Cortex of kidney (tissue), 1 donor: ENCODE measurements around the gene FLVCR2.
A peak's percentile ranks its signal among the peaks of the same experiment; 100 is the strongest.

Experiments
- DNase-seq: peaks from one replicate; lab custom pipeline; 2025; lab: John Stamatoyannopoulos, UW

FLVCR2 gene

DNA sequence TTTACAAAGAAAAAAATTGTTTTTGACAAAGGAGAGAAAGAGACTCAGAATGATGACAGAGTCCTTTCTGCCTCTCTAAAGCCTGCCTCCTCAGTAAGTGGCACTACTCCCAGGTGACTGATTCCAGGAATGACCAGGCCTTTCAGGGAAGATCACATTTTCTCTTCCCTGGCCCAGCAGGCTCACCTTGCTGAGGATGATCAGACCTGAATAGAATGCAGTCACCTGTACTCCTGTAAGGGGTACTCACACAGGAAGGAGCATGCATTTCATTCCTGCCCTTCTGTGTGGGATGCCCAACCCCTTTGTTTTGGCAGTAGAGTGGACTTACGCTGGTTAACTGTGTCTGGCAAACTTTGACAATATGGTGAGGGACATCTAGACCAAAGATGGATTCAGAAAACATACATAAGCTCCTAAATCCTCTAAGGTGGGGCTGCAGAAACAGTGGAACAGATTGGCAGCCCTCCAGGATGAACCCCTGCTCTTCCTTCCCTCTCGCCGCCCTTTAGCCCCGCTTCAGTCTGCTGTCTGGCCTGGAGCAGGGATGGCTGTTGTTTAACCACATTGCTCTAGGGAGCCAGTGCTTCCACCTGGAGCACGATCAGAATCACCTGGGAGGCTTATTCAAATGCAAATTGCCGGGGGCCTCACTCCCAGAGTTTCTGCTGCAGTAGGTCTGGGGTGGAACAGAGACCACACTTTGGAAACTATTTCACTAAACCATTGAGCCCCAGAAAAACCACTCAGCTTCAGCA is 52.5 kb downstream of the FLVCR2 start:
- no peak for DNase-seq

DNA sequence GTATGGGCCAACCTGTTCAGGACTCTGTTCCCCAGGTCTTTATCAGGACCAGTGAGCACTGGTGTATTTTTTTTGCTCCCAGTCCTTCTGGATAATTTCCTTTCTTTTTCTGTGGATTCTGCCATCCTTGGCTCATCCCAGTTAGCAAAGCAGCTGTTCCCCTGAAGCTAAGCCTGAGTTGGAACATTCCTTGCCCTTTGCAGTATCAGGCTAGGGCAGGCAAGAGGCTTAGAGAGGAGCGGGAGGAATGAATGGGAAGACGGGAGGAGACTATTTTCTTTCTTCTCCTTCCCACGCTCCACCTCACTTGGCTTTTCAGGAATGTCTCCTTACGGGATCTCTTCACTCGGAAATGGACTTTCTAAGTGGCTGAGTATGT is 53.0 kb downstream of the FLVCR2 start:
- DNase-seq, result no peak

DNA sequence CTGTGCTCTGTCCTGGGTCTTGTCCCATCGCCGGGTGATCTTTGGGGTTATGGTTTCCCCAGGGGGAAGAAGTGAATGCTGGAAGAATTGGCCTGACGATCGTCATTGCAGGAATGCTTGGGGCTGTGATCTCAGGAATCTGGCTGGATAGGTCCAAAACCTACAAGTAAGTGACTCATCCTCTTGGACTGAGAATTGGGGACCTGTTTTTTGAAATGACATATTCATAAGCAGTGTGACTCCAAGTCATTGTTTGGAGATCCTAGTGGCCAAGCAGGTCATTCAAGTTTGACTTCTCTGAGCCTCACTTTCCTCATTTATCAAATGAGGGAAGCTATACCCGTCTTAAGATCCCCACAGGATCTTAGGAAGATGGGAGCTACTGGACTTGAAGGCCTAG is 56.4 kb downstream of the FLVCR2 start:
- DNase-seq, result no peak

DNA sequence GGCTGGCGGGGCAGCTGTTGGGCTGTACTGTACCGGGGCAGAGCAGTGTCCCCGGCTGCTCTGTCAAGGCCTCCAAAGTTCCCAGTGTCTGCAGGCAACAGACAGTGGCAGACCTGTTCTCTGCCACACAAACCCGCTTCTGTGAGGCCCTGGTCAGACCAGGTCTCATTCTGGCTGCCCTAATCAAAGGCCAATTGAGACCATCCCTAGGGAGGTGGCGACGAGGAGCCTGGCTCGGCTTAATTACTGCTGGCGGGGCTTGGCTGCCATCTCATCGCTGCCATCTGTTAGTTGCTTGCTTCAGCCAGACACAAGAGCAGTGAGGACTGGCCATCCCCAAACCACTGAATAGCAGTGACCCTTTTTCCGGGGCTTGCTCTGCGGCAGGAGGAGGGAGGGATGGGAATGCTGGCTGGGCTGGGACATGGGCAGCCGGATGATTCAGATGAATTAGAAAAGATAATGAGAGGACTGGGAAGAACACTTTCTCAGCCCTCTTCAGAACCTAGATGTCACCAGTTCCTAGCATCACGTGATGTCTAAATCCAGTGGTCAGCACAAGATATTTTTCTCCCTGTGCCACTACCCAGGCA is 57.8 kb downstream of the FLVCR2 start:
- DNase-seq, result no peak

DNA sequence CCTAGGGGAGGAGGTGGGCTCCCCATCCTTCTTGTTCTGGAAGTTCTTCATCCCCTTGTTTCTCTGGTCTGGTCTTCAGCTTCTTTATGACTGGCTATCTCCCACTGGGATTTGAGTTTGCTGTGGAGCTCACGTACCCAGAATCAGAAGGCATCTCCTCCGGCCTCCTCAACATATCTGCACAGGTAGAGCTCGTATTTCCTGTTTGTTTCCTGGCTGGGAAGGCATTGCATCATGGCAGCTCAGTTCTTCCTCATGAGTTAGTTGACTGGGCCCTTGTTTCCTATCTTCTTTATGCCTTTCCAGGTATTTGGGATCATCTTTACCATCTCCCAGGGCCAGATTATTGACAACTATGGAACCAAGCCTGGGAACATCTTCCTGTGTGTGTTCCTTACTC is 62.5 kb downstream of the FLVCR2 start:
- DNase-seq, result no peak

DNA sequence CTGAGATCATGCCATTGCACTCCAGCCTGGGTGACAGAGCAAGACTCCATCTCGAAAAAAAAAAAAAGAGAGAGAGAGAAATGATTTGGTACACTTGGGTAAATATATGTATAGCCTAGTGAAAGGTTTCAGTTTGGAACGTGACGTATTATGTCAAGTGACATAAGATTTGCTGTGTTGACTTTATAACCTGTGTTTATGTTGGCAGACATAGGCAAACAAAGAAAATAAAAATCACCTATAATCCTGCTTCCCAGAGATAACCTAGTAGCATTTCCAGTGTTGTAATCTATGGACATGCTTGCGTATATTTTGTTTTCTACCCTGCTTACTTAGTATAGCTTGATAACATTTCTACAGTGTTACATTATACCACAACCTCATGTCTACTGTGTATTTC is 65.6 kb downstream of the FLVCR2 start:
- DNase-seq, result no peak

DNA sequence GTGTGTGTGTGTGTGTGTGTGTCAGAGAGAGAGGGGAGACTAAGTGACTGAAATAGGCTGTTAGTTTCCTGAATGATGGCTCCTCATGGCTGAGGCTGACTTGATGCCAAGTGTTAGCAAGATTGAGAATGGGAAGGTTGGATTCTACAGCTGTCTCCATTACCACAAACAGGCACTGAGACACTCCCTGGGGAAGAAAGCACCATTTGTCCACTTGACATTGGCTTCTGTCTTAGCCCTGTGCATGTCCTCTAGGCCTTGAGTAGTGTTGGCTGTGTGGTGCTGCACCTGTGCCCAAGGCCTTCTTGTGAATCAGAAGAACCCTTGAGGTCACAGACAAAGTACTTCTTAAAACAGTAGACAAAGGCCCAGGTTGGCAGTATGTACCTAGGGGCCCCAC is 66.6 kb downstream of the FLVCR2 start:
- DNase-seq, result no peak

DNA sequence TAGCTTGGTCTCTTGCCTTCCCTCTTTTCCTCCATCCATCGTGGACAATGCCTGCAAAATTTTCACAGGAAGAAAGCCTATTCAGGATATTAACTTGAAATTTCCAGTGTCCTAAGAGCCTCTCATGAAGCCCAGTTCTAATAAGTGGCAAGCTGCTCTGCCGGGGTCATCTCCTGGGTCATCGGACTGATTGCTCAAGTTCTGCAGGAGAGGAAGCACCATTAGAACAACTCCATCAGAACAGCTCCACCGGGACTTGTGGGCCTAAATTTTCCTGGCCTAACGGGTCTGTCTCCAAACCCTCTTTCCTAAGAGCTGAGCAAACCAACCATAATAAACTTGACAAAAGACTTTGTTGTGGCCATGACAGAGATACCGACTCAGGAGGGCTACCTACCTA is 68.3 kb downstream of the FLVCR2 start:
- DNase-seq, result no peak

DNA sequence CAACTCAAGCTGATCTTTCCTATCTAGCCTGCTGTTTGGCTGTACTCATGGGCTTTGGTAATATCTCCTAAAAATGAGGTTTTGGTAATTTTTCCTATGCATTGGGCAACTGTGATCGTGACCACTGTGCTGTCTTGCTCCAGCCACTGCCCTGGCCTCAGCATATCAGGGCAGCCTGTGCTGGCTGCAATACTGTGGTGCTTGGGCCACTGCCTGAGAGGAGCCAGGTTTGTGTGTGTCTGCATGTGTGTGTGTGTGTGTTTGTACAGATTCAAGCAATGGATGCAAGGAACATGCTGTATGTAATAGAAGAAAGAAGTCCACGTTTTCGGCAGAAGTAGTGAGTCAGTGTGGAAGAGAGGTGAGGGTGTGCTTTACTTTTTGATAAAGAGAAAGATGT is 69.2 kb downstream of the FLVCR2 start:
- DNase-seq, result no peak

DNA sequence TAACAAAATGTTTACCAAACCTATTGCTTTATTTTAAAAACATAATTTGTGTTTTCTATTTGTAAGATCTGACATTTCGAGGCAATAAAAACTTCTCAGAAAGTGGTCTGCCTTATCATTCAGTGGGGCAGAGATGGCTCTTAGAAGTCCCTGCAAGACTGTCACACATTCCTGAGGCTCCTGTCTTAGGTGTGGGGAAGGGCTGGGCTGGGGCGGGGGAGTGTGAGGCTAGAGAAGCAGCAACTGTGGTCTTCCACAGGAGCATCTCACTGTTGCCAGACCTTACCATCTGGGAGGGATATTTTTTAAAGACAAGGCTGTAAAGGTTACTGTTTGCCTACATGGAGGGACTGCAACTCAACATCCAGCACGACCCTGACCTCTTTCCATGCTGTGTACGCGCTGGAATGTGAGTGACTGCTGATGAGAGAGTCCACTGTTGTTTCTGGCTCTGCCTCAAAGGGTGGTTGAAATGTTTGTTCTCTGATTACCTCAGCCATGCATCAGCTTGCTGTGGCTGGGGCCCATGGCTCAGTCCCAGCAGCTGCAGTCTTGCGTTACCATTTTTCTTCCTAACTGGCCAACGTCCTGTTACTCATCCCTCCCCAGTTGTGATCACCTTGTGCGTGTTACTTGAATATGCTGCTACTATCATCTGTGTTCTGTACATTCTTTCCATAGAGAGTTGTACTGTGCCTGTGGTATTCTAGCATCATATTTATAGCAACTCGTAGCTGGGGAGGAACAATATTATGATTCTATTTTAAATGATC is 69.8 kb downstream of the FLVCR2 start:
- DNase-seq, result no peak

DNA sequence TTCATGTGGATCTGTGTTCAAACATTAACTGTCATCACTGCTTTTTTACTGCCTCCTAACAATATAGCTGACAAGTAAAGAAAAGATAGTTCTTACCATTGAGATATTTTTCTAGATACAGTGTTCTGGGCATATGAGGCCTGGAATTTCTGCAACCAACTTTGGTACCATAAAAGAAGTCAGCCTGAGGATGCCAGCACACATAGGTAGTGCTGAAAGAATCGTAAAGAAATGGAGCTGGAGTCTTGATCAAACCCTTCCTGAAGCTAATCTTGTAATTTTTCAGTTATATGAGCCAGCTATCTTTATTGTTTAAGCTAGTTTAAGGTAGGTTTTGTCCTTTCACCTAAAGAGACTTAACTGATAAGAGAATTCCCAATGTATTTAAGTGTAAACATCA is 70.9 kb downstream of the FLVCR2 start:
- no peak for DNase-seq

DNA sequence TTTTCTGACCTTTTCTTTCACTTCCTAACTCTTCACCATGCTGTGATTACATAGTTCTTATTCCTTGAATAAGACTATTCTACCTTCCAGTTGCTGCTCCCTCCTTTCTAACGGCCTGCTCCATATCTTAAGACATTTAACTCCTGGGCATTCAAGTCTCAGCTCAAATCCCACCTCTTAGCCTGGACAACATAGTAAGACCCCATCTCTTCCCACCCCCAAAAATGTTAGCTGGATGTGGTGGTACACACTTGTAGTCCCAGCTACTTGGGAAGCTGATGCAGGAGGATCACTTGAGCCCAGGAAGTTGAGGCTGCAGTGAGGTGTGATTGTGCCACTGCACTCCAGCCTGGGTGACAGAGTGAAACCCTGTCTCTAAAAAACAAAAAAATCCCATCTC is 71.4 kb downstream of the FLVCR2 start:
- DNase-seq, result no peak

DNA sequence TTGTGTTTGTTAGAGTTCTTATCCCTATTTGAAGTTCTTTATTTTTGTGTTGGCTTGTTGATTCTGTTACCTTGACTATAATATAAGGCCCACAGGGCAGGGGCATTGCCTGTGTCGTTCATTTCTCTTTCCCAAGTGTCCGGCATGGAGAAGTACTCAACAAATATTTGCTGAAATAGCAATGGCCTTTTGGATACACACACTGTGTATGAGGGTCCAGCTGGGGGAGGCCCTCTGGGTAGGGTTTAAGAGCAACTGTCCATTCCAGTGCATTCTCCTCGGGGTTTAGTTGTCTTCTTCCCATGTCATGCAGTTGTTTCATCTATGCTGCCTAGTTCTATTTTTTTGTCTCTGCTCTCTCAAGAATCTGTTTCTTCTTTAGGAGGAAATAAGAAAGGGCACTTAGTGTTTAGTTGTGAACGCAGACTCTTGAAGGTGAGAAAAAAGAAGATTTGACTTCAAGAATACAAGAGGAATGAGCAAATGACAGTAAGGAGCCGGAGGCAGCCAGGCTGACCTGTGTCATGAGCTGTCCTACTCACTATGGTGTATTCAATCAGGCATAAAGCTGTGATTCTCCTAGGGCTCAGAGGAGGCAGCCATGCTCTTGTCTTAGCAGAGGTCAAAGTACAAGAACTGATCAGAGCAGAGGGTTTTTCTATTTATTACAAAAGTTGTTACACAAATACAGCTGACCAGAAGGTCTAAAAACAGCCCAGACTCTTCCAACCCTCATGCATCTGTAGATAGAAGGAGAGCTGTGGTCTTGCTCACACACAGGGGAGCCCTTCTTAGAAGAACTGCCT is 72.0 kb downstream of the FLVCR2 start:
- DNase-seq, result no peak

DNA sequence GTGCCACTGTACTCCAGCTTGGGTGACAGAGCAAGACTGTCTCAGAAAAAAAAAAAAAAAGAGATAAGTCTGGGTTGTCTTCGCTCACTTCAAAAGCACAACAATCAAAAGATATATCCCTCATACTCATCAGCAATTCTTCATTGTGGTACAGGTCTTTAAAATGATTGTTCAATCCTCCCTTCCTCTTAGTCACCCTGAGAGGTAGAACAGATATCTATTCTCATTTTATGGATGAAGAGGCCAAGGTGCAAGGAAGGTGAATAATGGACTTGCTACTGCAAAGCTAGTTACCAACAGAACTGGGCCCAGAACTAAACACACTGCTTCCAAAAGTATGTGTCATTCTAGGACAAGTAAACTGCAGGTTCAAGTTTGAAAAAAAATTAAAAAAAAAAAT is 75.1 kb downstream of the FLVCR2 start:
- no peak for DNase-seq

DNA sequence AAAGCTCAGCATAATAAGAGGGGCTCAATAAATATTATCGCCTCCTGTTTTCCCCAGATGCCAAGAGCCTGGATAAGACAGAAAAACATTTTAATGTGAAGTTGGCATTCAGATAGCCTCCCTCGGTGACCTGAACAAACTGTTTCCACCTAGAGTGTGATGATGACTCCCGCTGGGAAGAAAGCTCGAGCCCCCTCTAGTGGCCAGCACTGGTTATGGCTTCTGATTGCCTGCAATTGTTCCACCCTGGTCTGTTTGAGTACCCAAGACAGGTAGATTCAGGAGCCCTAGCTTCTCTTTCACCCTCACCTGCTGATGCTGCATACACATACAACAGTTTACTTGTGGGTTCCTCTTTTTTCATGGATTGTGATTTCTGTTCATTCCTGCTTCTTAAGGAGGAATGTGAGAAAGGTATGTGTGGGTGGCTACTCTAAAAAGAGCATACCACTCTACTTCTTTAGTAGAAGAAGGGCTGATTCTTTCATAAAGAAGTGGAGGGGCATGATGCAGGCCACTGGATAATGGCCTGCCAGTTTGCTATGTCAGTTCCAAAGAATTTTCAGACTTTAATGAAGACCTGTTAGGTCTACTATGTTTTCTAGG is 75.8 kb downstream of the FLVCR2 start:
- DNase-seq, result no peak

DNA sequence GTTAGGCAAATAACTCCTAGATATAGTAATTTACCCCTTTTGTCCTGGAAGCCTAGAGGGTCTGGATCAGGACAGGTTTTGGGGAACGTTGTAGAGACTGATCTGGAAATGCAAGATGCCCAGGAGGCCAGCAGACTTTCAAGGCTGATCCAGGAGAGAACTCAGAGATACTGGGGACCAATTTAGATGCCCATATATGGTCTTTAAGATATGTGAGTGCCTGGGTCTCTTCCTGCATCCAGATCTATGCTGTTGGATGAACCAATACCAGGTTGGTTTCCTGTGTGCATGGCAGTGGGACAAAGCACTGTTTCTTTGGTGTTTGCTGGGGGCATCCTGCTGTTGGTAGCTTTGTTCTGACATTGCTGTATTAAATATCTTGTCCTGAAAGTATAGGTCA is 76.8 kb downstream of the FLVCR2 start:
- DNase-seq, result no peak

DNA sequence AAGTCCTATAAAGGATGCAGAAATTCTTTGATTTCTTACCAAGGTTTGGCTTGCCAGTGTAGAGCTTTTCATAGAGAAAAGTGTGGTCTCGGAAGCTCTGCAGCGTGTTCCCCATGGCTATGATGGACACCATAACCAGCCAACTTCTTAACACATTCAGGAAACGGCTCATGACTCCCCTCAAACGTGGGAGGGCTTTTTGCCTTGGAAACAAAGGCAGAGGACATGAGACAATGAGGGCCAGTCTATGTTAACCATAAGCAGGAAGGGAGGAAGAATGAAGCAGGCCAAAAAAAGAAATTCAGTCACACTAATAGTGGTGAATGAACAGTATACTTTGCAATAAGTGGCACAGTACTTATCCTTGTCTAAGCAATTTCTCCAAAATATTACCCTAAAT is 78.9 kb downstream of the FLVCR2 start:
- no peak for DNase-seq

DNA sequence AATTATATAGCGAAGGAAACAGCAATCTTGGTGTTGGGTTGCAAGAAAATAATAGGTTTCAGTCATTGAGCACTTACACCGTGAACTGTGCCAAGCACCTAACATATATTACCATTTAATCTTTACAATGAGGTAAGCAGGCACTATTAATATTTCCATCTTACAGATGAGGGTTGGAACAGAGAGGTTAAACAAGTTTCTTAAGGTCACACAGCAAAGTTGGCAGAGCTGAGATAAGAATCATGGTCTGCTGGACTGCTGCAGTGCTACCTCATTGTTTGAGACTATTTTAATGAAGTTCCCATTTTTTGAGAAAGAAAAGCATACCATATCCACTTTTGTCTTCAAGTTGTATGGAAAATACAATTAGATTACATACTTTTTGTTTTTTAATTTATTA is 80.5 kb downstream of the FLVCR2 start:
- DNase-seq, result no peak

DNA sequence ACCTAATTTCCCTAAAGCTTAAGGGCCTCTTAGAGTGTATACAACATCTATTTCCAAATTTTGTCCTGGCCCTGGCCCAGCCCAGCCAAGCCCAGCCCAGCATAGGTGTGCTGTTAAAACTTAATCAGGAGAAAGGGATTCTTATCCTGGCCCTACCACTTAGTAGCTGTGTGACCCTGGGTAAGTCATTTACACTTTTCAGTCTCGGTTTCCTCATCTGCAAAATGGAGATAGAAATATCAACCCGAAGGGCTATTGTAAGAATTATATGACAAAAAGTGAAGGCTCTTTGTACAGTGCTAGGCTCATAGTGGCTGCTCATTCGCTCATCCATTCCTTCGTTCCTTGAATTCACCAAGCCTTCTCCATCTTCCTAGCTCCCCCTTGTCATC is 81.8 kb downstream of the FLVCR2 start:
- DNase-seq, result no peak

DNA sequence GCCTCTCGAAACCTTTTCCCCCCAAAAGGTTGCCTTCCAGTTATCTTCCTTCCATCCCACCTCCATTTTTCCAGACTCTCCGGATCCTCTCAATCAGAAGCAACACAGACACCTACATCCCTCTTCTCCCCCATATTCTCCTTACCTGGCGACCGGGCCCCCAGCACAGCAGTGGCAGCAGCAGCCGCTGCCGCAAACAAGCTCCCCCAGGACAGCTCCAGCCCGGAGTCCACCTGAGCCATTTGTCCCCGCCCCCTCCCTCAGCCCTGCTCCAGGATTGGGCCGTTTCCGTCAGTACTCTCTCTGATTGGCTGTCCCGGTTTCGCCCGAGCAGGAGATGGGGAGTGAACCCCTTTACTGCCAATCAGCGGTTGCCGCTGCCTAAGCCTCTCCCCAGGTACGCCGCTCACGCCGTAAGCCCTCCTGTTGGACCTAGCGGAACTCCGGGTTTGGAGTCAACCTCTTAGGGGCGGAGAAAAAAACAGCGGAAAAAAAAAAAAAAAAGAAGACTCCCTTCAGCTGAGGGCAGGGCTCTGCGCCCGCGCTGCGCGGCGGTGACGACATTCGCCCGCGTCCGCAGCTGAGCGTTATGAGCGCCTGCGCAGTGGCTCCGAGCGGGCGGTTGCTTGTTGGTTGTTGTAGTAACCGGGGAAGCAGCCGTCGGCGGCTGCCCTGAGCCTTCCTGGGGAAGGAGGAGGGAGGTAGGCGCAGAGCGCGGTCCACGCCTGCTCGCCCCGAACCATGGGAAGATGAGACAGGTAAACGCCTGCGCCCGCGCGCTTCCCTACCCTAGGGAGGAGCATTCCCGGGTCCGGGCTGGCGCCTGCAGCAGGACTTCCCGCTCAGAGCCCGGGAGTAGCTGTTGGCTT is 82.4 kb downstream of the FLVCR2 start, which contains the start of the genes ERG28 and TTLL5:
TSS of gene ERG28 (minus strand) at position 247 of the 869 bp plus-strand sequence. CDS start 3,374 bp downstream, outside the sequence.
TSS of gene TTLL5 (plus strand) at position 617 of the 869 bp plus-strand sequence. CDS start 1,904 bp downstream, outside the sequence.
- peak; percentile 82 for DNase-seq

DNA sequence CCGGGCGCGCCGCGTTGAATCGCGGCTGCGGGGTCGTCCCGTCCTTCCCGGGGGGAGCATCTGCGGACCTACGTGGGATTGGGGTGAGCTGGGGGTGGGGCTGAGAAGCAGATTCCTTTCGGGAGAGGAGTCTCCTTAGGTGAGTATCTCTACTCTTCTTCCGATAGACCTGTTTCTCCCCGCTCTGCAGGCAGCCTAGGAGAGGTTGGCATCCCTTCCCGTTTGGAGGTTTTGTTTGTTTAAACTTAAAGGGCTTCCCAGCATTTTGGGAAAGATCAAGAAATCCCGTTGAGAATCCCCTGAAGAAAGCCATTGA is 83.0 kb downstream of the FLVCR2 start:
- no peak for DNase-seq
